Ascending aorta (tissue), 2 donors: ENCODE data around the gene CD300C. TPM values are rescaled to one million over a fixed set of nuclear protein-coding genes. Genes with fewer than 3 reads are reported as not detected.

Experiments
- DNase-seq, 2 donors: peaks; one replicate each; pipeline ENCODE4 v3.0.0-alpha.2; 2019; ENCODE audit warnings: low spot score in 2 of 2
- H3K27ac ChIP-seq, 2 donors: fragments of 200-600 bp; sonication (generic); one replicate each; pipeline ENCODE4 v1.5.1; 2016 to 2017; ENCODE audit warnings: mild to moderate bottlenecking in 1 of 2
- H3K27me3 ChIP-seq: fragments of 200-600 bp; sonication (generic); one replicate; pipeline ENCODE4 v1.5.1; 2017
- H3K36me3 ChIP-seq, 2 donors: fragments of 200-600 bp; sonication (generic); one replicate each; pipeline ENCODE4 v1.5.1; 2016
- H3K4me1 ChIP-seq, 2 donors: fragments of 200-600 bp; sonication (generic); one replicate each; pipeline ENCODE4 v1.5.1; 2016 to 2017; ENCODE audit warnings: mild to moderate bottlenecking in 1 of 2
- H3K4me3 ChIP-seq, 2 donors: fragments of 200-600 bp; sonication (generic); one replicate each; pipeline ENCODE4 v1.5.1; 2016 to 2017; ENCODE audit warnings: mild to moderate bottlenecking in 1 of 2
- H3K9me3 ChIP-seq, 2 donors: fragments of 200-600 bp; sonication (generic); one replicate each; pipeline ENCODE4 v1.5.1; 2016
- intact Hi-C: fragments of 100-400 bp; cut with DNase I; formaldehyde crosslinking; loops from one replicate; pipeline ENCODE4 v1.15.1; 2023
- total RNA-seq: library from RNA; depleted of rRNA; stranded (reverse); fragments of >200 nt; gene quantifications from one replicate; pipeline ENCODE4 v1.1.0, GENCODE V29; 2016
- TF ChIP-seq, protein P1 (sequence below), 3 experiments: fragments of 200-600 bp in 2 of 3; fragments of 450-650 bp in 1 of 3; sonication (generic) in 2 of 3; IDR thresholded peaks; one replicate each; pipeline ENCODE4 v1.5.1; 2016 to 2019; ENCODE audit warnings: antibody characterized with exemption in 3 of 3, mild to moderate bottlenecking in 1 of 3, moderate library complexity in 1 of 3

Gene CD300C
- total RNA-seq, 1 donor from 2014 or later, result not detected

DNA sequence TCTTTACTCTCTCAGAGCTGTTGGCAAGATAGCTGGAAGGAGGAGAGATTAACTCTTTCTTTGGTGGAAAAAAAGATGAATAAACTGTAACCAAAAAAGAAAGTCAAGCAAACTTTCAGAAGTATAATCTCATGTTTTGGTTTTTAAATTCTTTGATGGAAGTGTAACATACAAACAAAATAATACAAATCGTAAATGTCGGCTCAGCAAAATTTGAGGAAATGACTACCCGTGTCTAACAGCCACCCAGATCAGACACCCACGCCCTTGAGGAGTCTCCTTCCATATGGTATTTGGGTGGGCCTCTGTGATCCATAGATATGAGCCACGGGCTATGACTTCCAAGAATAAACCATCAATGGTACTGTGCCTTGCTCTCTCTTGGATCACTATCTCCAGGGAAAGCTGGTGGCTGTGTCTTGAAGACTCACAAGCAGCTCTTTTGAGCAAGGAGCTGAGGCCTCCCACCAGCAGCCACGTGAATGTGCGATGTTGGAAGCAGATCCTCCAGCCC lies 9.6 kb upstream of the CD300C start:
- intact Hi-C loops, result no loop called here
- Histone ChIP-seq H3K4me1 (no peaks in the 10 kb centered on the region), H3K9me3 (no peaks in the 10 kb centered on the region), H3K27me3 (no peaks in the 10 kb centered on the region), H3K27ac (no peak overlapping the region), H3K36me3 (no peaks in the 10 kb centered on the region), H3K4me3 (no peak overlapping the region)
- DNase-seq, result peak in 1 of 2 donors; percentile 27
- TF ChIP-seq, protein P1, sequence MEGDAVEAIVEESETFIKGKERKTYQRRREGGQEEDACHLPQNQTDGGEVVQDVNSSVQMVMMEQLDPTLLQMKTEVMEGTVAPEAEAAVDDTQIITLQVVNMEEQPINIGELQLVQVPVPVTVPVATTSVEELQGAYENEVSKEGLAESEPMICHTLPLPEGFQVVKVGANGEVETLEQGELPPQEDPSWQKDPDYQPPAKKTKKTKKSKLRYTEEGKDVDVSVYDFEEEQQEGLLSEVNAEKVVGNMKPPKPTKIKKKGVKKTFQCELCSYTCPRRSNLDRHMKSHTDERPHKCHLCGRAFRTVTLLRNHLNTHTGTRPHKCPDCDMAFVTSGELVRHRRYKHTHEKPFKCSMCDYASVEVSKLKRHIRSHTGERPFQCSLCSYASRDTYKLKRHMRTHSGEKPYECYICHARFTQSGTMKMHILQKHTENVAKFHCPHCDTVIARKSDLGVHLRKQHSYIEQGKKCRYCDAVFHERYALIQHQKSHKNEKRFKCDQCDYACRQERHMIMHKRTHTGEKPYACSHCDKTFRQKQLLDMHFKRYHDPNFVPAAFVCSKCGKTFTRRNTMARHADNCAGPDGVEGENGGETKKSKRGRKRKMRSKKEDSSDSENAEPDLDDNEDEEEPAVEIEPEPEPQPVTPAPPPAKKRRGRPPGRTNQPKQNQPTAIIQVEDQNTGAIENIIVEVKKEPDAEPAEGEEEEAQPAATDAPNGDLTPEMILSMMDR (IDR thresholded peaks at IDR 0.05), result no peak

DNA sequence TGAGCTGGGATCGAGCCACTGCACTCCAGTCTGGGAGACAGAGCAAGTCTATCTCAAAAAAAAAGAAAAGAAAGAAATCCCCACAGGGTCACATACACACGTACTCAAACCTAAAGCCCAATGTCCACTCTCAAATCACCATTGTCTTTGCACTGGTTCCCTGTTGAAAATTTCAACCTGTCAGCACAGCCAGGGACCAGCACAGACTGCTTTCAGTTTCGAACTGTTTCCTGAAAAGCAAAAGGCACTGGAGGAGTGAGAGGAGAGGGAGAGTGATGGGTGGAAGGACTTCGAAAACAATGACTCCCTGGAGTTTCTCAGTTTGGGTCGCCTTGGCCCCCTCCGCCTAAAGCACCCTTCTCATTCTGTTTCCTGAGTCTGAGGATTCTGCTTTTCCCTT lies 9.0 kb upstream of the CD300C start:
- DNase-seq, result peak in 1 of 2 donors; percentile 11
- no peaks in the 10 kb centered on the region for H3K9me3 ChIP-seq
- no peaks in the 10 kb centered on the region for H3K36me3 ChIP-seq
- no peak overlapping the region for H3K27ac ChIP-seq
- H3K4me1 ChIP-seq, result no peaks in the 10 kb centered on the region
- no peaks in the 10 kb centered on the region for H3K27me3 ChIP-seq
- TF ChIP-seq, protein P1 (IDR thresholded peaks at IDR 0.05), result no peak
- H3K4me3 ChIP-seq, result no peak overlapping the region
- intact Hi-C loops, result no loop called here

DNA sequence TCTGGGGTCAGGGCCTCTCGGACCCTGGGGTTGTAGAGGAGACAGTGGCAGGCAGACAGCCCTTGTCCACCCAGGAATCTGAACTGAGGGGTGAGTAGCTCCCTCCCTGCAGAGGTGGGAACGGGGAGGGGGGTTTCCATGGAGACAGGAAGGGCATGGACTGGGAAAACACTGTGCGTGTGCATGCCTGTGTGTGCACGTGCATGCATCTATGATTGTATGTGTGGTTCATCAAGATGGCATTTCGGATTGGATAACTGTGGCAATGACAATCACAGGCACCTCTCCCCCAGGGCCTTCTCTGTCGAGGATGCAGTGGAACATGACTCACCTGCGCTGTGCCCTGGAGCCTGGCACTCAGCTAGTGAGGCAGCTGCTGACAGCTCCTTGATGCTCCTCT lies 6.1 kb upstream of the CD300C start:
- H3K27me3 ChIP-seq, result no peaks in the 10 kb centered on the region
- no peaks in the 10 kb centered on the region for H3K4me1 ChIP-seq
- TF ChIP-seq, protein P1 (IDR thresholded peaks at IDR 0.05), result no peak
- no peaks in the 10 kb centered on the region for H3K36me3 ChIP-seq
- H3K4me3 ChIP-seq, result no peak overlapping the region
- H3K9me3 ChIP-seq, result no peaks in the 10 kb centered on the region
- H3K27ac ChIP-seq, result no peak overlapping the region
- peak in 1 of 2 donors; percentile 25 for DNase-seq
- intact Hi-C loops, result no loop called here

DNA sequence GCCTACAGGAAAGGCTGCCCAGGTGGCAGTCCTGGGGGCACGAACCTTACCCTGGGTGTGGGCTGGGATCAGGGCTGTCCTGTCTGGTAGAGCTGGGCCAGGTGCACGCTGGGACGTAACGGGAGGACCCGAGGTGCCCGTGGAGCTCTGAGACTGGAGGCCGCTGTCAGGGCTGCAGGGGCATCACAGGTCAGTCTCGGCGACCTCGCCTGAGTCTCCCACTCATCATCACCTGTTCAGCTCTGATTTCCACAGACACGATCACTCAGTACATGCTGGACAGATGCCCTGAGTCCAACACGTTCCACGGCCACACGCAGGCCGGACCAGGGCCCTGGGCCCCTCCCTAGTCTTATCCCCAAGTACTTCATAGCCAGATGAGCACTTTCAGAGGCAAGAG lies 4.7 kb upstream of the CD300C start:
- no peaks in the 10 kb centered on the region for H3K27me3 ChIP-seq
- intact Hi-C loops, result no loop called here
- TF ChIP-seq, protein P1 (IDR thresholded peaks at IDR 0.05), result no peak
- H3K36me3 ChIP-seq, result no peaks in the 10 kb centered on the region
- DNase-seq, result no peak
- H3K27ac ChIP-seq, result no peak overlapping the region
- H3K4me3 ChIP-seq, result no peak overlapping the region
- H3K4me1 ChIP-seq, result no peaks in the 10 kb centered on the region
- H3K9me3 ChIP-seq, result no peaks in the 10 kb centered on the region

DNA sequence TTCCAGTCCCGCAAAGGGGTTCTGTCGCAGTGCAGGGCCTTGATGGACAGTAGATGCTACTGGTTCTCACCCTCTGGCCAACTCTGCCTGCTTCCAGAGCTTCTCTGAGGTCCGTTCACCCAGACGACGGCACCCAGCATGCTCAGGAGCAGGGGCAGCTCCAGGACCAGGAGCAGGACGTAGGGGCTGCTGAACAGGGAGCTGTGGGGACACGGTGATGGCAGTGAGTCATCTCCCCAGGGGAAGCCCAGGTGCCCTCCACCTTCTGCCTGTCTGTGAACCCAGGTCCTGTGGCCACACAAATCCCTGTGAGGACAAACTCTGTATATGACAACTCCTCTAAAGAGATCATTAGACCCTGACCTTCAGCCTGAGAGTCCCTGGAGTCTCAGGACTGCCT lies 3.4 kb upstream of the CD300C start:
- H3K4me3 ChIP-seq, result no peak overlapping the region
- no peaks in the 10 kb centered on the region for H3K36me3 ChIP-seq
- no peaks in the 10 kb centered on the region for H3K27me3 ChIP-seq
- TF ChIP-seq, protein P1 (IDR thresholded peaks at IDR 0.05), result no peak
- DNase-seq, result no peak
- no peaks in the 10 kb centered on the region for H3K4me1 ChIP-seq
- intact Hi-C loops, result no loop called here
- H3K27ac ChIP-seq, result no peak overlapping the region
- H3K9me3 ChIP-seq, result no peaks in the 10 kb centered on the region

DNA sequence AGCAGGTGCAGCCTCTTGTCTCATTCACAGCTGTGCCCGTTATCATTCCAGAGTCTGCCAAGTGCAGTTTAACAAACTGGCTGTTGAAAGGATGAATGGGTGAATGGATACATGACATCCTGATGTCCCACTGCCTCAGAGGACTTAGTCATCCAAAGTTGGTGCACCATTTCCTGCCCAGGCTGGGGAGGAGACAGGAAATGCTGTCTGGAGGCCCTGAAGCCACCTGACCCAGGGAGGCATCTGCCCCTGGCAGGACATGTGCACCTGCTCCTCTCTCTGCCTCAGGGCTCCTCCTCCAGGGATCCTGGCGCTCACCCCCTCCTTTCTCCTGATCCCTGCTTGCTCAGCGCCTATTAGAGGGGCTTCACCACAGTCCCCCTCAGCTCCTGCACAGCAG lies 1.8 kb upstream of the CD300C start:
- H3K36me3 ChIP-seq, result no peaks in the 10 kb centered on the region
- intact Hi-C loops, result no loop called here
- no peaks in the 10 kb centered on the region for H3K27me3 ChIP-seq
- no peak for DNase-seq
- H3K4me1 ChIP-seq, result no peaks in the 10 kb centered on the region
- H3K27ac ChIP-seq, result no peak overlapping the region
- H3K9me3 ChIP-seq, result no peaks in the 10 kb centered on the region
- TF ChIP-seq, protein P1 (IDR thresholded peaks at IDR 0.05), result no peak
- no peak overlapping the region for H3K4me3 ChIP-seq
